ENCODE measurements around the gene RABGAP1L. TPM values are rescaled to one million over a fixed set of nuclear protein-coding genes. Genes with fewer than 3 reads are reported as not detected.
"Not testable (repeated sequence)": the region's sequence is repeated elsewhere in the genome, so short reads cannot be mapped to it uniquely, and the experiment has no call there.

Gene RABGAP1L
- total RNA-seq, 4 donors from 2014 or later: 31.2 to 115 (median 62.5) TPM

GRCh38 chr1:174479281-174479680 lies 320.0 kb downstream of the RABGAP1L start:
- 86 to 100% methylated on average over 1 of the region's 1 CpG for WGBS, 2 donors (ENCODE audit: low coverage in 1 of 2)
- H3K27me3 ChIP-seq: no peaks in the 10 kb centered on the region
- no peaks in the 10 kb centered on the region for H3K9me3 ChIP-seq
- H3K36me3 ChIP-seq: no peaks in the 10 kb centered on the region
- no peaks in the 10 kb centered on the region for H3K4me1 ChIP-seq
- H3K4me3 ChIP-seq: no peak overlapping the region
- TF ChIP-seq CTCF (IDR thresholded peaks at IDR 0.05) (no peak), POLR2A (IDR thresholded peaks at IDR 0.05) (no peak), POLR2AphosphoS5 (IDR thresholded peaks at IDR 0.05) (no peak), EP300 (IDR thresholded peaks at IDR 0.05) (no peak)
- ATAC-seq: no peak
- no peak overlapping the region for H3K27ac ChIP-seq

- 47% methylated on average over 1 of the region's 1 CpG; no CpG with 5 or more reads in 1 of the 2 donors for WGBS, 2 donors (ENCODE audit: low coverage in 1 of 2)
- TF ChIP-seq POLR2AphosphoS5 (IDR thresholded peaks at IDR 0.05) (no peak), EP300 (IDR thresholded peaks at IDR 0.05) (no peak), POLR2A (IDR thresholded peaks at IDR 0.05) (no peak), CTCF (IDR thresholded peaks at IDR 0.05) (no peak)
- ATAC-seq: no peak
- Histone ChIP-seq H3K36me3 (no peaks in the 10 kb centered on the region), H3K27ac (no peak overlapping the region), H3K27me3 (no peaks in the 10 kb centered on the region), H3K9me3 (no peaks in the 10 kb centered on the region), H3K4me3 (no peak overlapping the region), H3K4me1 (no peaks in the 10 kb centered on the region)
Observed at GRCh38 chr1:174480324-174480723, 321.0 kb downstream of the RABGAP1L start.

GRCh38 chr1:174491606-174492005 lies 332.3 kb downstream of the RABGAP1L start:
- TF ChIP-seq POLR2AphosphoS5 (IDR thresholded peaks at IDR 0.05) (no peak), CTCF (IDR thresholded peaks at IDR 0.05) (no peak), POLR2A (IDR thresholded peaks at IDR 0.05) (no peak), EP300 (IDR thresholded peaks at IDR 0.05) (no peak)
- H3K4me3 ChIP-seq: no peak overlapping the region
- H3K36me3 ChIP-seq: no peaks in the 10 kb centered on the region
- H3K9me3 ChIP-seq: no peaks in the 10 kb centered on the region
- no peak for ATAC-seq
- WGBS, 2 donors (ENCODE audit: low coverage in 1 of 2): 85 to 100% methylated on average over 1 to 2 of the region's 2 CpGs
- no peaks in the 10 kb centered on the region for H3K27me3 ChIP-seq
- no peaks in the 10 kb centered on the region for H3K4me1 ChIP-seq
- H3K27ac ChIP-seq: no peak overlapping the region

GRCh38 chr1:174497478-174497877 lies 338.2 kb downstream of the RABGAP1L start:
- Histone ChIP-seq H3K9me3 (no peaks in the 10 kb centered on the region), H3K4me1 (peaks cover 0 to 7% (median 2%) of the 10 kb centered on the region in 3 donors), H3K4me3 (no peak overlapping the region), H3K27ac (no peak overlapping the region), H3K27me3 (no peaks in the 10 kb centered on the region), H3K36me3 (no peaks in the 10 kb centered on the region)
- TF ChIP-seq CTCF (IDR thresholded peaks at IDR 0.05) (no peak), POLR2A (IDR thresholded peaks at IDR 0.05) (no peak), EP300 (IDR thresholded peaks at IDR 0.05) (no peak), POLR2AphosphoS5 (IDR thresholded peaks at IDR 0.05) (no peak)
- ATAC-seq: no peak

- H3K4me3 ChIP-seq, ATAC-seq, H3K27me3 ChIP-seq, H3K36me3 ChIP-seq, H3K9me3 ChIP-seq, H3K27ac ChIP-seq: not testable (repeated sequence)
- WGBS, 2 donors (ENCODE audit: low coverage in 1 of 2): 91 to 96% methylated on average over 6 of the region's 6 CpGs
- peaks cover 0 to 11% (median 0%) of the 10 kb centered on the region in 3 donors for H3K4me1 ChIP-seq
Observed at GRCh38 chr1:174516755-174517154, 357.4 kb downstream of the RABGAP1L start.

Measured in gastroesophageal sphincter (tissue), 4 donors.